ENCODE measurements around the gene AP1S2.

Gene AP1S2

DNA sequence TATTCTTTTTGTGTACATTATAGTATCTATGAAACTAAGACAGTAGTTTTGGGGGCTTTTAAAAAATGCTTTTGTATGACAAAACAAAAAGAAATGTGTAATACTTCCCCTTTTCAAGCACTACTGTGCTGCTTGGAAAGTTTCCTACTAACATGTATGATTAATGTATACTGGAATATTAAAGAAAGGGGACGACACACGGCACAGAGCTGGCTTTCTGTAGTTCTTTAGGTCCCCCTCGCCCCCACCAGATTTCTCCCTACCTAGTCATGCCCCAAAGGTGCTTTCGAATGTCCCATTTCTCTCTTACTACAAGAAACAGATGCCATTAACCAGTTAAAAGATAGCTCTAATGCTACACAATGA is 1.6 kb upstream of the AP1S2 start:
- Histone ChIP-seq H3K4me1 (ENCODE audit: control insufficient read depth in 2 of 2, insufficient read depth in 2 of 2, low read length in 2 of 2) (peaks cover 6 to 9% of the 10 kb centered on the region in 2 donors), H3K9me3 (ENCODE audit: control insufficient read depth in 2 of 2, low read length in 2 of 2) (no peaks in the 10 kb centered on the region), H3K27me3 (ENCODE audit: control insufficient read depth in 2 of 2, insufficient read depth in 2 of 2, low read length in 2 of 2) (peaks cover 2 to 3% of the 10 kb centered on the region in 2 donors), H3K4me3 (ENCODE audit: low read length in 2 of 2) (peak overlapping the region in 1 of 2 donors; percentile 97), H3K9ac (ENCODE audit: low read depth in 1 of 2, low read length in 2 of 2) (peak overlapping the region in 1 of 2 donors; percentile 14), H3K36me3 (ENCODE audit: control insufficient read depth in 2 of 2, insufficient read depth in 2 of 2, low read length in 2 of 2) (no peaks in the 10 kb centered on the region), H3K27ac (ENCODE audit: low read depth in 2 of 2, low read length in 2 of 2) (no peak overlapping the region)

- Histone ChIP-seq H3K36me3 (ENCODE audit: control insufficient read depth in 2 of 2, insufficient read depth in 2 of 2, low read length in 2 of 2) (no peaks in the 10 kb centered on the region), H3K4me3 (ENCODE audit: low read length in 2 of 2) (peak overlapping the region; percentile 97 to 98), H3K27ac (ENCODE audit: low read depth in 2 of 2, low read length in 2 of 2) (peak overlapping the region; percentile 80 to 90), H3K4me1 (ENCODE audit: control insufficient read depth in 2 of 2, insufficient read depth in 2 of 2, low read length in 2 of 2) (peaks cover 6 to 9% of the 10 kb centered on the region in 2 donors), H3K27me3 (ENCODE audit: control insufficient read depth in 2 of 2, insufficient read depth in 2 of 2, low read length in 2 of 2) (peaks cover 0 to 2% of the 10 kb centered on the region in 2 donors), H3K9ac (ENCODE audit: low read depth in 1 of 2, low read length in 2 of 2) (peak overlapping the region; percentile 55 to 78), H3K9me3 (ENCODE audit: control insufficient read depth in 2 of 2, low read length in 2 of 2) (no peaks in the 10 kb centered on the region)
Measured at GRCh38 chrX:15855568-15856221, 1.1 kb upstream of the AP1S2 start.

GRCh38 chrX:15854080-15854655 is 445 bp downstream of the AP1S2 start:
- peak overlapping the region; percentile 52 to 58 for H3K9ac ChIP-seq (ENCODE audit: low read depth in 1 of 2, low read length in 2 of 2)
- peak overlapping the region; percentile 60 to 81 for H3K4me3 ChIP-seq (ENCODE audit: low read length in 2 of 2)
- H3K9me3 ChIP-seq (ENCODE audit: control insufficient read depth in 2 of 2, low read length in 2 of 2), result no peaks in the 10 kb centered on the region
- H3K36me3 ChIP-seq (ENCODE audit: control insufficient read depth in 2 of 2, insufficient read depth in 2 of 2, low read length in 2 of 2), result no peaks in the 10 kb centered on the region
- H3K27me3 ChIP-seq (ENCODE audit: control insufficient read depth in 2 of 2, insufficient read depth in 2 of 2, low read length in 2 of 2), result peaks cover 0 to 2% of the 10 kb centered on the region in 2 donors
- H3K4me1 ChIP-seq (ENCODE audit: control insufficient read depth in 2 of 2, insufficient read depth in 2 of 2, low read length in 2 of 2), result peaks cover 6 to 9% of the 10 kb centered on the region in 2 donors
- H3K27ac ChIP-seq (ENCODE audit: low read depth in 2 of 2, low read length in 2 of 2), result peak overlapping the region; percentile 59 to 75

DNA sequence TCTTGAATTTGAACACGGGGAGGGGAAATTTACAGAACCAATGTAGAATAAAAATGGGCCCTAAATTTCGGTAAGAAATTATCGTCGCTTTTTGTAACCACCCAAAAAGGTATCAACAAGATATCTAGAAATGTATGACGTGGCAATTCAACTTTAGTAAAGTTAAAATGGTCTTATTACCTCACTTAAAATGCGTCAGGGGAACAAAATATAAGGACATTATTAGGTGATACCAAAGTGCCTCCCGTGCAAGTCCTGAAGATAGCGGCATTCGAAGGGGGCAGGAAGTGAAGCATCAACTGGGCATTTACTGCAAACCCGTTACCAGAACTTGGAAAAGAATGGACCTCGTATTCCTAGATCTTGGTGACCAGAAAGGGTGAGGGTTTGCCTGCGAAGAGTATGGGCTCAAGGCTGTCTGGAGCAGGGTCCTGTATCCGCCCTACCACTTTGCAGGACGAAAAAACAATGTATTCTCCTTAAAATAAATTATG is 980 bp downstream of the AP1S2 start:
- peaks cover 0 to under 1% of the 10 kb centered on the region in 2 donors for H3K36me3 ChIP-seq (ENCODE audit: control insufficient read depth in 2 of 2, insufficient read depth in 2 of 2, low read length in 2 of 2)
- H3K27ac ChIP-seq (ENCODE audit: low read depth in 2 of 2, low read length in 2 of 2), result peak overlapping the region in 1 of 2 donors; percentile 75
- no peaks in the 10 kb centered on the region for H3K9me3 ChIP-seq (ENCODE audit: control insufficient read depth in 2 of 2, low read length in 2 of 2)
- H3K4me3 ChIP-seq (ENCODE audit: low read length in 2 of 2), result peak overlapping the region; percentile 60 to 81
- peak overlapping the region; percentile 52 to 58 for H3K9ac ChIP-seq (ENCODE audit: low read depth in 1 of 2, low read length in 2 of 2)
- peaks cover 0 to 2% of the 10 kb centered on the region in 2 donors for H3K27me3 ChIP-seq (ENCODE audit: control insufficient read depth in 2 of 2, insufficient read depth in 2 of 2, low read length in 2 of 2)
- peaks cover 6 to 9% of the 10 kb centered on the region in 2 donors for H3K4me1 ChIP-seq (ENCODE audit: control insufficient read depth in 2 of 2, insufficient read depth in 2 of 2, low read length in 2 of 2)

GRCh38 chrX:15849555-15849954 is 5.1 kb downstream of the AP1S2 start:
- H3K4me1 ChIP-seq (ENCODE audit: control insufficient read depth in 2 of 2, insufficient read depth in 2 of 2, low read length in 2 of 2), result peaks cover 0 to 7% of the 10 kb centered on the region in 2 donors
- peaks cover 0 to 3% of the 10 kb centered on the region in 2 donors for H3K36me3 ChIP-seq (ENCODE audit: control insufficient read depth in 2 of 2, insufficient read depth in 2 of 2, low read length in 2 of 2)
- no peak overlapping the region for H3K9ac ChIP-seq (ENCODE audit: low read depth in 1 of 2, low read length in 2 of 2)
- no peak overlapping the region for H3K27ac ChIP-seq (ENCODE audit: low read depth in 2 of 2, low read length in 2 of 2)
- H3K4me3 ChIP-seq (ENCODE audit: low read length in 2 of 2), result no peak overlapping the region
- no peaks in the 10 kb centered on the region for H3K9me3 ChIP-seq (ENCODE audit: control insufficient read depth in 2 of 2, low read length in 2 of 2)
- H3K27me3 ChIP-seq (ENCODE audit: control insufficient read depth in 2 of 2, insufficient read depth in 2 of 2, low read length in 2 of 2), result peaks cover 0 to 2% of the 10 kb centered on the region in 2 donors

DNA sequence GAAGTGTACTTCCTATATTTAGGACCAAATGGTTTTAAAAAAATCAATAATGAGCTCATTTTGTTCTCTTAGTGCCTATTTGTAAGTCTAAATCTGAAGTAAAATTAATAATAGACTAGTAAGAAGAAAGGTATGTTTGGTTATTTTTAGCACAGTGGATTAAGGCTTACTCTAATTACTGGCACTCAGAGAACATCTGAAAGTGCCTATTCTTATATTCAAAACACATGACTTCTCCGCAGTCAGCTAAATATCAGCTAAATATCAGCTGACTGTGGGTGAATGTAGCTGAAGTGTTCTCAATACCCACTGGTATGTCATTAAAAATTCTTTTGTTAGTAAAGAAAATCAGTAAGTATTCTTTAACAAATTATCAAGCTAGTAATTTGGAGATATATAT is 6.0 kb downstream of the AP1S2 start:
- no peak overlapping the region for H3K4me3 ChIP-seq (ENCODE audit: low read length in 2 of 2)
- peaks cover 0 to under 1% of the 10 kb centered on the region in 2 donors for H3K4me1 ChIP-seq (ENCODE audit: control insufficient read depth in 2 of 2, insufficient read depth in 2 of 2, low read length in 2 of 2)
- H3K9me3 ChIP-seq (ENCODE audit: control insufficient read depth in 2 of 2, low read length in 2 of 2), result no peaks in the 10 kb centered on the region
- peaks cover 0 to 3% of the 10 kb centered on the region in 2 donors for H3K36me3 ChIP-seq (ENCODE audit: control insufficient read depth in 2 of 2, insufficient read depth in 2 of 2, low read length in 2 of 2)
- peaks cover 0 to 2% of the 10 kb centered on the region in 2 donors for H3K27me3 ChIP-seq (ENCODE audit: control insufficient read depth in 2 of 2, insufficient read depth in 2 of 2, low read length in 2 of 2)
- H3K9ac ChIP-seq (ENCODE audit: low read depth in 1 of 2, low read length in 2 of 2), result no peak overlapping the region
- no peak overlapping the region for H3K27ac ChIP-seq (ENCODE audit: low read depth in 2 of 2, low read length in 2 of 2)

- Histone ChIP-seq H3K36me3 (ENCODE audit: control insufficient read depth in 2 of 2, insufficient read depth in 2 of 2, low read length in 2 of 2) (peaks cover 0 to 3% of the 10 kb centered on the region in 2 donors), H3K9ac (ENCODE audit: low read depth in 1 of 2, low read length in 2 of 2) (no peak overlapping the region), H3K27me3 (ENCODE audit: control insufficient read depth in 2 of 2, insufficient read depth in 2 of 2, low read length in 2 of 2) (no peaks in the 10 kb centered on the region), H3K27ac (ENCODE audit: low read depth in 2 of 2, low read length in 2 of 2) (no peak overlapping the region), H3K4me3 (ENCODE audit: low read length in 2 of 2) (no peak overlapping the region), H3K9me3 (ENCODE audit: control insufficient read depth in 2 of 2, low read length in 2 of 2) (no peaks in the 10 kb centered on the region), H3K4me1 (ENCODE audit: control insufficient read depth in 2 of 2, insufficient read depth in 2 of 2, low read length in 2 of 2) (no peaks in the 10 kb centered on the region)
Measured at GRCh38 chrX:15843960-15844359, 10.7 kb downstream of the AP1S2 start.

DNA sequence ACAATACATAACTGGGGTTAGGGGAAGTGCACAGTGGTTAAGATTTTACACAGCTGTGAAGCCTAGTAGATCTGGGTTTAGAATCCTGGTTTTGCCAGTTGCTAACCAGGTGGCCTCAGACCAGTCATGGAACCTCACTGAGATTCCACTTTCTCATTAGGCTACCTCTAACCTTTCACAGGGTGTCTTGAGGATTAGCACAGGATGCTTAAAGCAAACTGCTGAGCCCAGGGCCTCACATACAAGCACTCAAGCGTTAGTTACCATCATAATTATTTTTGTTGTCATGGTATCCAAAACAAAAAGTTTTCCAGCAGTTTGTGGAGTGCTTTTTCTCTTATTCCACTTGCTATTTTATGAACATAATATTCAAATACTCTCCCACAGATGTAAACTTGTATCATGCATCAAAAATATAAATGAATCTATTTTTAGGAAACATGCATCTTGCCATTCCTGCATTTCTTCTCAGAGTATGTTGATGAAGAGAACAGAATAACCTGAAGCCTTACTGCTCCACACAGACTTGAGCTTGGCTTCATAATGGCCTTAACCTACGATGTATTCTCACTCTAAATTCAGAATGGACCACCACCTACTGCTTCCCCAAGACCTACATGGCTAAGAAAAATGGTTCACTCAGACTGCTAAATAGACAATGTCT is 12.6 kb downstream of the AP1S2 start:
- Histone ChIP-seq H3K4me1 (ENCODE audit: control insufficient read depth in 2 of 2, insufficient read depth in 2 of 2, low read length in 2 of 2) (no peaks in the 10 kb centered on the region), H3K9me3 (ENCODE audit: control insufficient read depth in 2 of 2, low read length in 2 of 2) (no peaks in the 10 kb centered on the region), H3K36me3 (ENCODE audit: control insufficient read depth in 2 of 2, insufficient read depth in 2 of 2, low read length in 2 of 2) (no peaks in the 10 kb centered on the region), H3K27ac (ENCODE audit: low read depth in 2 of 2, low read length in 2 of 2) (no peak overlapping the region), H3K9ac (ENCODE audit: low read depth in 1 of 2, low read length in 2 of 2) (no peak overlapping the region), H3K4me3 (ENCODE audit: low read length in 2 of 2) (no peak overlapping the region), H3K27me3 (ENCODE audit: control insufficient read depth in 2 of 2, insufficient read depth in 2 of 2, low read length in 2 of 2) (no peaks in the 10 kb centered on the region)

GRCh38 chrX:15838017-15838416 is 16.6 kb downstream of the AP1S2 start:
- no peaks in the 10 kb centered on the region for H3K27me3 ChIP-seq (ENCODE audit: control insufficient read depth in 2 of 2, insufficient read depth in 2 of 2, low read length in 2 of 2)
- no peaks in the 10 kb centered on the region for H3K4me1 ChIP-seq (ENCODE audit: control insufficient read depth in 2 of 2, insufficient read depth in 2 of 2, low read length in 2 of 2)
- no peak overlapping the region for H3K27ac ChIP-seq (ENCODE audit: low read depth in 2 of 2, low read length in 2 of 2)
- H3K9ac ChIP-seq (ENCODE audit: low read depth in 1 of 2, low read length in 2 of 2), result no peak overlapping the region
- H3K9me3 ChIP-seq (ENCODE audit: control insufficient read depth in 2 of 2, low read length in 2 of 2), result no peaks in the 10 kb centered on the region
- no peak overlapping the region for H3K4me3 ChIP-seq (ENCODE audit: low read length in 2 of 2)
- H3K36me3 ChIP-seq (ENCODE audit: control insufficient read depth in 2 of 2, insufficient read depth in 2 of 2, low read length in 2 of 2), result peaks cover 0 to 1% of the 10 kb centered on the region in 2 donors
